ENCODE data around the gene SNAPC5. TPM values are rescaled to one million over a fixed set of nuclear protein-coding genes. Genes with fewer than 3 reads are reported as not detected.

Gene SNAPC5
- total RNA-seq, 1 experiment from 2014 or later: 17.9 TPM

GRCh38 chr15:66535056-66535455 is 37.5 kb upstream of the SNAPC5 start:
- no peaks in the 10 kb centered on the region for H3F3A ChIP-seq (ENCODE audit: insufficient read depth, low read depth)
- H3K27ac ChIP-seq: no peak overlapping the region
- H3K4me3 ChIP-seq: no peak overlapping the region
- H4K20me1 ChIP-seq (ENCODE audit: insufficient read depth): no peaks in the 10 kb centered on the region
- H3K4me2 ChIP-seq: no peak overlapping the region
- no peaks in the 10 kb centered on the region for H3K79me2 ChIP-seq (ENCODE audit: low read depth)
- BruUV-seq (replicated peaks): no TSS peak
- no peaks in the 10 kb centered on the region for H3K27me3 ChIP-seq (ENCODE audit: insufficient read depth, low read depth)
- H3K36me3 ChIP-seq (ENCODE audit: low read depth): no peaks in the 10 kb centered on the region
- no peak for DNase-seq
- H3K9me2 ChIP-seq (ENCODE audit: insufficient read depth): no peaks in the 10 kb centered on the region
- ChIA-PET POLR2A (ENCODE audit: unreplicated experiment) (no interaction called here), CTCF (interaction anchor here (0.6 kb wide), 1 partner anchor 43 kb away, joined by 6 read pairs; no protein-coding TSS in a partner anchor)
- TF ChIP-seq EZH2 (IDR thresholded peaks at IDR 0.05; ENCODE audit: low read depth) (no peak), CTCF (conservative IDR thresholded peaks at IDR 0.05) (no peak)
- no peaks in the 10 kb centered on the region for H3K9me3 ChIP-seq (ENCODE audit: insufficient read depth, low read depth)
- intact Hi-C loops (cut with micrococcal nuclease; ENCODE audit: unreplicated experiment): no loop called here
- H3K4me1 ChIP-seq (replicated peaks; ENCODE audit: insufficient read depth): no peaks in the 10 kb centered on the region
- no peak overlapping the region for H2AFZ ChIP-seq

- POLR2A ChIA-PET (ENCODE audit: unreplicated experiment): no interaction called here
- no peak for TF ChIP-seq EZH2 (IDR thresholded peaks at IDR 0.05; ENCODE audit: low read depth)
- intact Hi-C loops (cut with micrococcal nuclease; ENCODE audit: unreplicated experiment): no loop called here
- no peaks in the 10 kb centered on the region for H3K4me1 ChIP-seq (replicated peaks; ENCODE audit: insufficient read depth)
- no TSS peak for BruUV-seq (replicated peaks)
- no peak overlapping the region for H3K4me3 ChIP-seq
- H3F3A ChIP-seq (ENCODE audit: insufficient read depth, low read depth): no peaks in the 10 kb centered on the region
- no peaks in the 10 kb centered on the region for H4K20me1 ChIP-seq (ENCODE audit: insufficient read depth)
- H3K9me3 ChIP-seq (ENCODE audit: insufficient read depth, low read depth): no peaks in the 10 kb centered on the region
- H3K4me2 ChIP-seq: no peak overlapping the region
- H3K36me3 ChIP-seq (ENCODE audit: low read depth): no peaks in the 10 kb centered on the region
- H3K27ac ChIP-seq: no peak overlapping the region
- CTCF ChIA-PET: interaction anchor here (0.6 kb wide), 1 partner anchor 344 kb away, joined by 3 read pairs; no protein-coding TSS in a partner anchor
- no peaks in the 10 kb centered on the region for H3K9me2 ChIP-seq (ENCODE audit: insufficient read depth)
- H3K79me2 ChIP-seq (ENCODE audit: low read depth): no peaks in the 10 kb centered on the region
- H3K27me3 ChIP-seq (ENCODE audit: insufficient read depth, low read depth): no peaks in the 10 kb centered on the region
- no peak overlapping the region for H2AFZ ChIP-seq
- no peak for DNase-seq
Measured at GRCh38 chr15:66524838-66525237, 27.3 kb upstream of the SNAPC5 start.

- intact Hi-C loops (cut with micrococcal nuclease; ENCODE audit: unreplicated experiment): no loop called here
- Histone ChIP-seq H3K9me3 (ENCODE audit: insufficient read depth, low read depth) (no peaks in the 10 kb centered on the region), H3K4me2 (no peak overlapping the region), H3K4me3 (no peak overlapping the region), H3K79me2 (ENCODE audit: low read depth) (no peaks in the 10 kb centered on the region), H3K4me1 (replicated peaks; ENCODE audit: insufficient read depth) (no peaks in the 10 kb centered on the region), H3K27ac (no peak overlapping the region), H3K27me3 (ENCODE audit: insufficient read depth, low read depth) (no peaks in the 10 kb centered on the region), H3K36me3 (ENCODE audit: low read depth) (no peaks in the 10 kb centered on the region), H4K20me1 (ENCODE audit: insufficient read depth) (no peaks in the 10 kb centered on the region), H3K9me2 (ENCODE audit: insufficient read depth) (no peaks in the 10 kb centered on the region), H3F3A (ENCODE audit: insufficient read depth, low read depth) (no peaks in the 10 kb centered on the region), H2AFZ (no peak overlapping the region)
- BruUV-seq (replicated peaks): no TSS peak
- TF ChIP-seq CTCF (conservative IDR thresholded peaks at IDR 0.05) (no peak), EZH2 (IDR thresholded peaks at IDR 0.05; ENCODE audit: low read depth) (no peak)
- CTCF ChIA-PET: no interaction called here
- POLR2A ChIA-PET (ENCODE audit: unreplicated experiment): no interaction called here
- DNase-seq: no peak
Measured at GRCh38 chr15:66523926-66524325, 26.4 kb upstream of the SNAPC5 start.

- Histone ChIP-seq H4K20me1 (ENCODE audit: insufficient read depth) (no peaks in the 10 kb centered on the region), H3K27me3 (ENCODE audit: insufficient read depth, low read depth) (no peaks in the 10 kb centered on the region), H3K4me2 (no peak overlapping the region), H3K9me3 (ENCODE audit: insufficient read depth, low read depth) (no peaks in the 10 kb centered on the region), H3F3A (ENCODE audit: insufficient read depth, low read depth) (peaks cover 17% of the 10 kb centered on the region; the same call in 1 of the 2 replicates), H3K79me2 (ENCODE audit: low read depth) (no peaks in the 10 kb centered on the region), H3K36me3 (ENCODE audit: low read depth) (no peaks in the 10 kb centered on the region), H3K27ac (peak overlapping the region; percentile 39), H3K4me3 (no peak overlapping the region), H2AFZ (no peak overlapping the region), H3K9me2 (ENCODE audit: insufficient read depth) (no peaks in the 10 kb centered on the region), H3K4me1 (replicated peaks; ENCODE audit: insufficient read depth) (peaks cover 12% of the 10 kb centered on the region)
- CTCF ChIA-PET: interaction anchor here (0.6 kb wide), 1 partner anchor 22 kb away, joined by 4 read pairs; no protein-coding TSS in a partner anchor
- peak; percentile 56 to 58 for DNase-seq
- TF ChIP-seq CTCF (conservative IDR thresholded peaks at IDR 0.05) (no peak), EZH2 (IDR thresholded peaks at IDR 0.05; ENCODE audit: low read depth) (no peak)
- intact Hi-C loops (cut with micrococcal nuclease; ENCODE audit: unreplicated experiment): no loop called here
- POLR2A ChIA-PET (ENCODE audit: unreplicated experiment): interaction anchor here (0.6 to 1.0 kb wide), 3 partner anchors 10 to 647 kb away, joined by 3 to 8 read pairs (median 8); partner anchors contain the start of genes RAB11A, RPL4 and ZWILCH
- no TSS peak for BruUV-seq (replicated peaks)
Measured at GRCh38 chr15:66515901-66516322, 18.4 kb upstream of the SNAPC5 start.
